ENCODE measurements around the gene AGGF1.
"Not testable (repeated sequence)": the region's sequence is repeated elsewhere in the genome, so short reads cannot be mapped to it uniquely, and the experiment has no call there.

DNA sequence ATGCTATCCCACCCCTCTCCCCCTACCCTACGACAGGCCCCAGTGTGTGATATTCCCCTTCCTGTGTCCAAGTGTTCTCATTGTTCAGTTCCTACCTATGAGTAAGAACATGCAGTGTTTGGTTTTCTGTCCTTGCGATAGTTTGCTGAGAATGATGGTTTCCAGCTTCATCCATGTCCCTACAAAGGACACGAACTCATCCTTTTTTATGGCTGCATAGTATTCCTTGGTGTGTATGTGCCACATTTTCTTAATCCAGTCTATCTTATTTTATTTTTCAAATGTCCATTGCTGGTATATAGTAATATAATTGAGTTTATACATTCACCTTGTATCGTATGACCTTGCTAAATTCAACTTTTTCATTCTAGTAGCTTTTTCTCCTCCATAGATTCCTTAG, 76.8 kb downstream of the AGGF1 start:
- TF ChIP-seq, protein P1, sequence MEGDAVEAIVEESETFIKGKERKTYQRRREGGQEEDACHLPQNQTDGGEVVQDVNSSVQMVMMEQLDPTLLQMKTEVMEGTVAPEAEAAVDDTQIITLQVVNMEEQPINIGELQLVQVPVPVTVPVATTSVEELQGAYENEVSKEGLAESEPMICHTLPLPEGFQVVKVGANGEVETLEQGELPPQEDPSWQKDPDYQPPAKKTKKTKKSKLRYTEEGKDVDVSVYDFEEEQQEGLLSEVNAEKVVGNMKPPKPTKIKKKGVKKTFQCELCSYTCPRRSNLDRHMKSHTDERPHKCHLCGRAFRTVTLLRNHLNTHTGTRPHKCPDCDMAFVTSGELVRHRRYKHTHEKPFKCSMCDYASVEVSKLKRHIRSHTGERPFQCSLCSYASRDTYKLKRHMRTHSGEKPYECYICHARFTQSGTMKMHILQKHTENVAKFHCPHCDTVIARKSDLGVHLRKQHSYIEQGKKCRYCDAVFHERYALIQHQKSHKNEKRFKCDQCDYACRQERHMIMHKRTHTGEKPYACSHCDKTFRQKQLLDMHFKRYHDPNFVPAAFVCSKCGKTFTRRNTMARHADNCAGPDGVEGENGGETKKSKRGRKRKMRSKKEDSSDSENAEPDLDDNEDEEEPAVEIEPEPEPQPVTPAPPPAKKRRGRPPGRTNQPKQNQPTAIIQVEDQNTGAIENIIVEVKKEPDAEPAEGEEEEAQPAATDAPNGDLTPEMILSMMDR (IDR thresholded peaks at IDR 0.05) = not testable (repeated sequence)
- TF ChIP-seq POLR2A (IDR thresholded peaks at IDR 0.05) = not testable (repeated sequence)
